Caco-2 (cell line): ENCODE measurements around the gene HMGA1. TPM values are rescaled to one million over a fixed set of nuclear protein-coding genes. Genes with fewer than 3 reads are reported as not detected.

Experiments used
- BruUV-seq: library from RNA; stranded (reverse); fragments of 400-500 nt; replicated peaks from 2 replicates; lab custom pipeline; 2021; lab: Mats Ljungman, UMichigan
- CTCF ChIA-PET: fragments of 300-600 bp; sonication (Branson Sonifier 250); formaldehyde crosslinking; loops from one replicate; lab custom pipeline; 2022; ENCODE audit warnings: antibody characterized with exemption; lab: Charles Lee
- POLR2A ChIA-PET: fragments of 300-600 bp; sonication (Branson Sonifier 250); formaldehyde crosslinking; loops from one replicate; lab custom pipeline; 2022; ENCODE audit warnings: antibody characterized with exemption; lab: Charles Lee
- DNase-seq, 2 experiments: peaks; one replicate each; pipeline versions ENCODE4 v3.0.0 to v3.0.0-alpha.2; 2020 to 2022
- H3K27me3 ChIP-seq: replicated peaks from 2 replicates; pipeline ENCODE4 v1.6.0; 2011; ENCODE audit warnings: low read length; ENCODE audit not compliant: control insufficient read depth, insufficient read depth
- H3K36me3 ChIP-seq: 2 replicates; pipeline ENCODE4 v1.5.1; 2011; ENCODE audit warnings: low read length; ENCODE audit not compliant: control insufficient read depth, insufficient read depth
- H3K4me1 ChIP-seq: fragments of 250-450 bp; sonication (Bioruptor Pico); 2 replicates; pipeline ENCODE4 v1.5.1; 2020; ENCODE audit warnings: mild to moderate bottlenecking
- H3K4me3 ChIP-seq: 2 replicates; pipeline ENCODE4 v1.5.1; 2011; ENCODE audit warnings: low read depth, mild to moderate bottlenecking, control low read depth, low read length
- H3K9me3 ChIP-seq: fragments of 250-450 bp; sonication (Bioruptor Pico); 2 replicates; pipeline ENCODE4 v1.5.1; 2020; ENCODE audit warnings: mild to moderate bottlenecking, moderate library complexity
- H3K27ac Mint-ChIP-seq: one replicate; pipeline ENCODE4 v1.8.0; 2022; ENCODE audit warnings: mixed read lengths; ENCODE audit not compliant: unreplicated experiment
- H3K27me3 Mint-ChIP-seq: one replicate; pipeline ENCODE4 v1.8.0; 2022; ENCODE audit warnings: mixed read lengths; ENCODE audit not compliant: insufficient read depth, unreplicated experiment
- H3K36me3 Mint-ChIP-seq: one replicate; pipeline ENCODE4 v1.8.0; 2022; ENCODE audit warnings: mild to moderate bottlenecking, mixed read lengths; ENCODE audit not compliant: insufficient read depth, unreplicated experiment
- H3K4me1 Mint-ChIP-seq: one replicate; pipeline ENCODE4 v1.8.0; 2022; ENCODE audit warnings: low read depth, mixed read lengths; ENCODE audit not compliant: unreplicated experiment
- H3K4me3 Mint-ChIP-seq: one replicate; pipeline ENCODE4 v1.8.0; 2022; ENCODE audit warnings: mild to moderate bottlenecking, moderate library complexity, mixed read lengths; ENCODE audit not compliant: unreplicated experiment
- H3K9me3 Mint-ChIP-seq: one replicate; pipeline ENCODE4 v1.8.0; 2022; ENCODE audit warnings: mixed read lengths; ENCODE audit not compliant: unreplicated experiment
- intact Hi-C: fragments of 100-400 bp; cut with micrococcal nuclease; formaldehyde crosslinking; loops from one replicate; pipeline ENCODE4 v1.10.0; 2022; ENCODE audit not compliant: unreplicated experiment
- total RNA-seq: library from RNA; stranded (reverse); gene quantifications from 2 replicates; pipeline ENCODE4 v1.2.3, GENCODE V29; 2022
- TF ChIP-seq, protein P1 (sequence below), 2 experiments: fragments of 200-600 bp in 1 of 2; IDR thresholded peaks; 1 replicate in 1 of 2; 2 replicates in 1 of 2; pipeline versions ENCODE4 v1.5.1 to v1.8.0; 2011 to 2022; ENCODE audit warnings: antibody characterized with exemption in 1 of 2, control low read depth in 1 of 2, inconsistent platforms in 1 of 2, low read depth in 1 of 2, low read length in 1 of 2, mild to moderate bottlenecking in 1 of 2, moderate library complexity in 1 of 2; ENCODE audit not compliant: insufficient read depth in 1 of 2, severe bottlenecking in 1 of 2, unreplicated experiment in 1 of 2

Gene HMGA1
- total RNA-seq, 1 experiment from 2014 or later, result 301 TPM

- H3K4me1 ChIP-seq, result peaks cover 26% of the 10 kb centered on the region
- no peaks in the 10 kb centered on the region for H3K27me3 Mint-ChIP-seq
- BruUV-seq, result no TSS peak
- no peak overlapping the region for H3K4me3 Mint-ChIP-seq
- H3K36me3 ChIP-seq, result no peaks in the 10 kb centered on the region; the same call in 1 of the 2 replicates
- H3K4me3 ChIP-seq, result no peak overlapping the region
- H3K9me3 Mint-ChIP-seq, result no peaks in the 10 kb centered on the region
- POLR2A ChIA-PET, result no interaction called here
- no peak for DNase-seq
- TF ChIP-seq, protein P1, sequence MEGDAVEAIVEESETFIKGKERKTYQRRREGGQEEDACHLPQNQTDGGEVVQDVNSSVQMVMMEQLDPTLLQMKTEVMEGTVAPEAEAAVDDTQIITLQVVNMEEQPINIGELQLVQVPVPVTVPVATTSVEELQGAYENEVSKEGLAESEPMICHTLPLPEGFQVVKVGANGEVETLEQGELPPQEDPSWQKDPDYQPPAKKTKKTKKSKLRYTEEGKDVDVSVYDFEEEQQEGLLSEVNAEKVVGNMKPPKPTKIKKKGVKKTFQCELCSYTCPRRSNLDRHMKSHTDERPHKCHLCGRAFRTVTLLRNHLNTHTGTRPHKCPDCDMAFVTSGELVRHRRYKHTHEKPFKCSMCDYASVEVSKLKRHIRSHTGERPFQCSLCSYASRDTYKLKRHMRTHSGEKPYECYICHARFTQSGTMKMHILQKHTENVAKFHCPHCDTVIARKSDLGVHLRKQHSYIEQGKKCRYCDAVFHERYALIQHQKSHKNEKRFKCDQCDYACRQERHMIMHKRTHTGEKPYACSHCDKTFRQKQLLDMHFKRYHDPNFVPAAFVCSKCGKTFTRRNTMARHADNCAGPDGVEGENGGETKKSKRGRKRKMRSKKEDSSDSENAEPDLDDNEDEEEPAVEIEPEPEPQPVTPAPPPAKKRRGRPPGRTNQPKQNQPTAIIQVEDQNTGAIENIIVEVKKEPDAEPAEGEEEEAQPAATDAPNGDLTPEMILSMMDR (IDR thresholded peaks at IDR 0.05; ENCODE audit: insufficient read depth in 1 of 2, low read depth in 1 of 2, low read length in 1 of 2, severe bottlenecking in 1 of 2, unreplicated experiment in 1 of 2), result no peak
- CTCF ChIA-PET, result no interaction called here
- intact Hi-C loops, result loop anchor here (10.0 kb wide), 1 partner anchor 362 kb away; no protein-coding TSS in a partner anchor
- peaks cover 7% of the 10 kb centered on the region for H3K4me1 Mint-ChIP-seq
- H3K9me3 ChIP-seq, result no peaks in the 10 kb centered on the region
- H3K27ac Mint-ChIP-seq, result no peak overlapping the region
- peaks cover 54% of the 10 kb centered on the region for H3K36me3 Mint-ChIP-seq
- no peaks in the 10 kb centered on the region for H3K27me3 ChIP-seq
Measured at GRCh38 chr6:34242252-34243130, 5.8 kb downstream of the HMGA1 start.

DNA sequence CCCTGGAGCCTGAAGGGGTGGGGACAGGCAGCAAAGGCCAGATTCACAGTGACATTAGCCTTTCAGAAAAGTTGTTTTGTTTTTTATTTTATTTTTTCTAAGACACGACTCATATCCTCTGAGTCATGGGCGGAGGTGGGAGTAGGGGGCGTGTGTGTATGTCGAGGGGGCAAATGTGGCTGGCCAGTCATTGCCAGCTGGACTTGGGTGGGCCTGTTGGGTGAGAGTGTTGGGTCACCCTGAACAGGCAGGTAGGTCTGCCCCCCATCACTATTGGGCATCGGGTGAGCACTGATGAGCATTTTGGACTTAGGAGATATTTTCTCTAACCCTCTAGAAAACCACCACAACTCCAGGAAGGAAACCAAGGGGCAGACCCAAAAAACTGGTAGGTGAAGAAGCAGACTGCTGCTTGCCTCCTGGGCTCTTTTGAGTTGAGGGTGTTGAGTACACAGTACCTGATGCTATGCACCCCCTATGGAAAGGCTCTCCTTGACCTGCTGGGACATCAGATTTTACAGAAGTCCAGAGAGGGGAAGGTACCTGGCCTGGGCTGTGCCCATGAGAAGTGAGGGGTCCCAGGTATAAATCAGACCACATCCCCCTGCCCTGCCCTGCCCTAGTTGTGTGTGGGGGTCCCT is 6.6 kb downstream of the HMGA1 start:
- Mint-ChIP-seq H3K4me3 (no peak overlapping the region), H3K27me3 (no peaks in the 10 kb centered on the region), H3K27ac (no peak overlapping the region), H3K36me3 (peaks cover 57% of the 10 kb centered on the region), H3K9me3 (no peaks in the 10 kb centered on the region), H3K4me1 (peaks cover 7% of the 10 kb centered on the region)
- TF ChIP-seq, protein P1 (IDR thresholded peaks at IDR 0.05; ENCODE audit: insufficient read depth in 1 of 2, low read depth in 1 of 2, low read length in 1 of 2, severe bottlenecking in 1 of 2, unreplicated experiment in 1 of 2), result no peak
- no TSS peak for BruUV-seq
- DNase-seq, result no peak
- Histone ChIP-seq H3K4me1 (peaks cover 33% of the 10 kb centered on the region), H3K36me3 (no peaks in the 10 kb centered on the region; the same call in 1 of the 2 replicates), H3K27me3 (no peaks in the 10 kb centered on the region), H3K9me3 (no peaks in the 10 kb centered on the region), H3K4me3 (no peak overlapping the region)
- intact Hi-C loops, result loop anchor here (10.0 kb wide), 1 partner anchor 362 kb away; no protein-coding TSS in a partner anchor
- ChIA-PET CTCF (interaction anchor here (1.0 kb wide), 1 partner anchor 172 kb away, joined by 14 read pairs; no protein-coding TSS in a partner anchor), POLR2A (no interaction called here)
